ENCODE measurements around the gene PSPH.
"Not testable (repeated sequence)": the region's sequence is repeated elsewhere in the genome, so short reads cannot be mapped to it uniquely, and the experiment has no call there.

The PSPH gene

DNA sequence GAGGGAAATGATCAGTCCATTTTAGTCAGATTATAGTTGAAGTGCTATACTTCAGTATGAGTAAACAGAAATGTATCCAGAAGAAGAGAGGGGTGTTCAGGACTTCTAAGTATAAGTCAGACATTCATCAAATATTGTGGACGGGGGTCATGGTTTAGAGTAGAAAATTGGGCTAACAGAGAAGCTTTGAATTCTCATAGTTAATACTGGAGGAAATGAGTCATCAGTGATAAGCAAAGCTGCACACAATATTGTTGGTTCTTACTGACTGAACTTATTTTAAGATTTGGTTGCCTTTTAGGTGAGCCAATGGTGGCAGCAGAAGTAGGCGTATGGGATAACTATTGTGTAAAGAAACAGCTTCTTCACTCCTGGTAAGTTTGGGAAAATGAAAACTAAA is 11.1 kb upstream of the PSPH start:
- DNase-seq (ENCODE audit: low spot score) = no peak

DNA sequence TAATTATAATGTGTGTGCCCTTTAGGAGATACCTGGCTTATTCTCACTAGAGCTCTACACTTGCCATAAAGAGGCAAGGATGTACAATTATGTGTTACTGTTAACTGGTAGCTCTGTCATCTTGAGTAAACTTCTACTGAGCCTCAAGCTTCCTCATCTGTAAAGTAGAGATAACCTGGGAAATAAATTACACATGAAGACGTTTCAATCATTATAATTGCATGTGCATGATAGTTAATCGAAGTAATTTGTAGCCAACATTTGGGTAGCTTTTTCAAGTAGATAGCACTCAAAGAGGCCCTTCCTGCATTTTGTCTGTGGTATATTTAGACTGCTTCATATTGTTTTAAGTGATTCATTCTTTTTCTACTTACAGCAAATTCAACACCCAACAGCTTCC is 2.7 kb upstream of the PSPH start:
- no peak for DNase-seq (ENCODE audit: low spot score)

DNA sequence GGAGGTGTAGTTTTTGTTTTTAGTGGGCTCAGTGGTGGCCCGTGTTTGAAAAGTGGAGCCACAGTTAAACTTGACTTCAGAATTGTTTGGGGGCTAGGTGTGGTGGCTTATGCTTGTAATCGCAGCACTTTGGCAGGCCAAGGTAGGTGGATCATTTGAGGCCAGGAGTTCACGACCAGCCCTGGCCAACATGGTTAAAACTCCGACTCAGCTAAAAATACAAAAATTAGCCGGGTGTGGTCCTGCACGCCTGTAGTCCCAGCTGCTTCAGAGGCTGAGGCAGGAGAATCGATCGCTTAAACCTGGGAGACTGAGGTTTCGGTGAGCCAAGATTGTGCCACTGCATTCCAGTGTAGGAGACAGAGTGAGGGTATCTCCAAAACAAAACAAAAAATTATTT is 2.1 kb upstream of the PSPH start:
- no peak for DNase-seq (ENCODE audit: low spot score)

DNA sequence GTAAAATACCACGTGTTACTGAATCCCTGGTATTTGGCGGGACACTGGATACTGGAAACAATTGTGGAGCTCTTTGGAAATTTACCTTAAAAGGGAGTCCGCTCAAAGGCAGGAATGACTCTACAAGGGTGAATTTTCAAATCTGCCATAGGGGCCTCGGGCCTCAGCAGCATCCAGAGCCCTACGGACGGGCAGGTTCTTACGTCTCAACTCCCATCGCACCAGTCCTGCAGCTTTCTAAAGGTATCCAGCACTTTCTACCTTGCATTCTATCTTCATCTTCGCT is 248 bp downstream of the PSPH start:
- DNase-seq (ENCODE audit: low spot score) = no peak

DNA sequence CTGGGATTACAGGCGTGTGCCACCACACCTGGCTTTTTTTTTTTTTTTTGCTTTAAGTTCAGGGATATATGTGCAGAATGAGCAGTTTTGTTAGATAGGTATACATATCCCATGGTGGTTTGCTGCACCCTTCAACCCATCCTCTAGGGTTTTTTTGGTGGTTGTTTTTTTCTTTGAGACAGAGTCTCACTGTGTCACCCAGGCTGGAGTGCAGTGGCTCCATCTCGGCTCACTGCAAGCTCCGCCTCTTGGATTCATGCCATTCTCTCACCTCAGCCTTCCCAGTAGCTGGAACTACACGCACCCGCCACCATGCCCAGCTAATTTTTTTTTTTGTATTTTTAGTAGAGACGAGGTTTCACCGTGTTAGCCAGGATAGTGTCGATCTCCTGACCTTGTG is 2.5 kb downstream of the PSPH start:
- DNase-seq (ENCODE audit: low spot score) = peak; percentile 11

DNA sequence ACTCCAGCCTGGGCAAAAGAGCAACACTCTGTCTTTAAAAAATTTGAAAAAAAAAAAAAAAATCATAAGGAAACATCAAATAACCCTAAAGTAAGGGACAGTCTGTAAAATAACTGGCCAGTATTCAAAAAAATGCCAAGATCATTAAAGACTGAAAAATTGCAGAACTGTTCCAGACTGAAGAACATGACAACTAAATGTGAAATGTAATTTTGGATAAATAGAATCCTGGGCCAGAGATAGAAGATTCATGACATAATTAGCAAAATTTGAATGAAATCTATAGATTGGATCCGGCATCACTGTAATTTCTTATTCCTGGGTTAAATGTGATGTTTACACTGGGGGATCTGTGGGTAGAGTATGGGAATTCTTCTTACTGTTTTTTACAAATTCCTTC is 3.0 kb downstream of the PSPH start:
- DNase-seq (ENCODE audit: low spot score) = no peak

DNA sequence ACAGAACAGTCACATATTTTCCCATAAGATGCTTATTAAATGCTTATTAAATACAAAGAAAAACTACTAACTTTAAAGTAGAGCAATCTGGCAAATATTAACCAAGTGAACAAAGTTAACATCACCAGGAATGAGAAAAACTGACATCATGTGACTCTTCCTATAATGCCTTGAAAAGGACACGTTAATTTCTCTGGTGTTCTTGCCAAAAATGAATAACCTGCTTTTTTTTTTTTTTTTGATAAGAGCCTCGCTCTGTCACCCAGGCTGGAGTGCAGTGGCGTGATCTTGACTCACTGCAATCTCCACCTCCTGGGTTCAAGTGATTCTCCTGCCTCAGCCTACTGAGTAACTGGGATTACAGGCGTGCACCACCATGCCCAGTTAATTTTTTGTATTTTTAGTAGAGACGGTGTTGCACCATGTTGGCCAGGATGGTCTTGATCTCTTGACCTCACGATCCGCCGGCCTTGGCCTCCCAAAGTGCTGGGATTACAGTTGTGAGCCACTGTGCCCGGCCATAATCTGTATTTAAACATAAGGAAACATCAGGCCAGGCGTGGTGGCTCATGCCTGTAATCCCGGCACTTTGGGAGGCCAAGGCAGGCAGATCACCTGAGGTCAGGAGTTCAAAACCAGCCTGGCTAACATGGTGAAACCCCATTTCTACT is 3.7 kb downstream of the PSPH start:
- not testable (repeated sequence) for DNase-seq (ENCODE audit: low spot score)

DNA sequence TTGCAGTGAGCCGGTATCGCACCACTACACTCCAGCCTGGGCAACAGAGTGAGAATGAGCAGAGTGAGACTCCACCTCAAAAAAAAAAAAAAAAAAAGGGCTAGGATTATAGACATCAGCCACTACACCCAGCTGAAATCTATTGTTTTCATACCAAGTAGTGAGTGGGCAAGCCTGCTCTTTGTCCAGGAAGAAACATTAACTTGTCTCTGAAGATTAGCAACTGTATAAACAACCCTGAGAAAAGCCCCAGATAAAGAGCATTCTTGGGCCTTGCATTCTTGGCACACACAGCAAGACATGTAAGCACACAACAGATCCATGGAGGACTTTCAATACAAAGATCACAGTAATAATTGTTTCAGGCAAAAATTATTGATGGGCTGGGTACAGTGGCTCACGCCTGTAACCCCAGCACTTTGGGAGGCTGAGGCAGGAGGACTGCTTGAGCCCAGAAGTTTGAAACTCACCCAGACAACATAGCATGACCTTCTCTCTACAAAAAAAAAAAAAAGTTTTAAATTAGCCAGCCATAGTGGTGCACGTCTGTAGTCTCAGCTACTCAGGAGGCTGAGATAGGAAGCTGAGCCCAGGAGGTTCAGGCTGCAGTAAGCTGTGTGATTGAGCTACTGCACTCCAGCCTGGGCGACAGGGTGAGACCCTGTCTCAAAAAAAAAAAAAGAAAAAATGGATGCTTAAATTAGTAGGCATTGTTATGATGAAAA is 4.4 kb downstream of the PSPH start:
- DNase-seq (ENCODE audit: low spot score) = no peak

DNA sequence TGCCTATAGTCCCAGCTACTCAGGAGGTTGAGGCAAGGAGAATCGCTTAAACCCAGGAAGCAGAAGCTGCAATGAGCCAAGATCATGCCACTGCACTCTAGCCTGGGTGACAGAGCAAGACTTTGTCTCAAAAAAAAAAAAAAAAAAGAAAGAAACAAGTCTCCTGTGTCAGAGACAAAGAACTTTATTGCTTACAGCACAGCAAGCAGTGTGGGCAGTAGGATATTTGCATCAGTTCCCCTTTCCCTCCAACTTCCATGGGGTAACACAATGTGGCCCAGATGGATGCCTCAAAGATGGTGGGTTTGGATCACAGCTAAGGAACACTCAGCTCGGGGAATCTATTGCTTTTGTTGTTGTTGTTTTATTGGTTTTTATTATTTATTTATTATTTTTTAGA is 5.5 kb downstream of the PSPH start:
- DNase-seq (ENCODE audit: low spot score) = not testable (repeated sequence)

DNA sequence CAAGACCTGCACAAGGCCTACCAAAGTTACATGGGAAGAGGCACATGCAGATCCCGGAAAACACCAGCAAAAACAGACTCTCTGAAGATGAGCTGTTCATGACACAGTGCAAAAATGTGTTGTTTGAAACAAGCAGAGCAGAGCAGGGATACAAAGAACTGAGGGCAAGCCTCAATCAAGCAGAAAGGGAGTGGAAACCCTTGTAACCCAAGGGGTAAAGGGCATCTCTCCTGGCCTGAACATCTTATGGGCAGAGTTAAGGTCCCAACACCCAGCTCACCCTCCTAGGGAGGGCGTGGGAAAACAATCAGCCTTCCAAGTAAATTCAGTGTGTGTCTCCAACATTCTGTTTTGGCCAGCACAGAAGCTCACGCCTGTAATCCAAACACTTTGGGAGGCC is 10.5 kb downstream of the PSPH start:
- DNase-seq (ENCODE audit: low spot score) = no peak

DNA sequence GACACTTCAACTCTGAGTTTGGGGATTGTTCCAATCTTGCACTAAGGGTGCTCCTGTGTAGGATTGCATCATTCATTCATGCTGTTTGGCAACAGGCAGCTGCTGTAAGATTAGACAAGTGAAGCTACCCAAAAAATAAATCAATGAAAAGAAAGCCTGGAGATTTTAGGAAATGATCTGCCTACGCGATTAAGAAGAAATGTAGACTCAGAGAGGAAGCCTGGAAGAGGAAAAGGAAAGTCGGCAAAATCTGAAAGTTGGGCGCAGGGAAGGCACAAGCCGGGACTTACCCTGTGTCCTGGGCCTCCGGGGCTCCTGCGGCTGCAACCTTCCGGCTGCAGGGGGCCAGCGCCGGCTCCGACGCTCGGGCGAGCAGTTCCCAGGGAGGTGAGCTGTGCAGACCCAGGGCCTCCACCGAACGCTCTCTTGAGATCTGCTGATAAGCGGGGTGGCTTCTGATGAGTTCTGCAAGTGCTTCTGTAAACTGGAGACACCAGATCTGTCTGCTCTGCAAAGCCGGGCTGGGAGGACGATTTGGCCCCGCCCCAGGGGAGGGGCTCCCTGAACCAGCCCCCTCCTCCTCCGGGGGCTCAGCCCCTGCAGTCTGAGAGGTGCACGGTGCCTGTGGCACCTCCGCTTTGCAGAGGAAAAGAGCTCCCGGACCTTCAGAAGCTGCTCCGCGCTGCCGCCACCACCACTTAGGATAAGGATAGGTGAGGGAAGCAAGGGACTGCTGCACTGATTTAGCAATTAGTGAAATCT is 17.4 kb downstream of the PSPH start:
- peak; percentile 83 for DNase-seq (ENCODE audit: low spot score)

DNA sequence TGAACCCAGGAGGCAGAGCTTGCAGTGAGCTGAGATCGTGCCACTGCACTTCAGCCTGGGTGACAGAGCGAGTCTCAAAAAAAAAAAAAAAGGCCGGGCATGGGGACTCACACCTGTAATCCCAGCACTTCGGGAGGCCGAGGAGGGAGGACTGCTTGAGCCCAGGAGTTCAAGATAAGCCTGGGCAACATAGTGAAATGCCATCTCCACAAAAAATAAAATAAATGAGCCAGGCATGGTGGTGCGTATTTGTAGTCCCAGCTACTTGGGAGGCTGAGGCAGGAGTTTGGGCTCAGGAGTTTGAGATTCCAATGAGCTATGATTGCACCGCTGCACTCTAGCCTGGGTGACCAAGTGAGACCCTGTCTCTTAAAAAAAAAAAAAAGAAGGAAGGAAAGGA is 18.7 kb downstream of the PSPH start:
- DNase-seq (ENCODE audit: low spot score) = not testable (repeated sequence)

DNA sequence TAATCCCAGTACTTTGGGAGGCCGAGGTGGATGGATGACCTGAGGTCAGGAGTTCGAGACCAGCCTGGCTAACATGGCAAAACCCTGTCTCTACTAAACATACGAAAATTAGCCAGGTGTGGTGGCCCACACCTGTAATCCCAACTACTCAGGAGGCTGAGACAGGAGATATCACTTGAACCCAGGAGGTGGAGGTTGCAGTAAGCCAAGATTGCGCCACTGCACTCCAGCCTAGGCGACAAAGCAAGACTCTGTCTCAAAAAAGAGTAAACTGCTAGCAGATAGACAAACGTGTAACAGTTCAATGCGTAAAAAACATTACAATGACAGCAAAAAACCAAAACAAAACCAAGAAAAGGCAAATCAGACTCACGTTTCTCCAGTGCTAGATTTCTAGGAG is 19.7 kb downstream of the PSPH start:
- not testable (repeated sequence) for DNase-seq (ENCODE audit: low spot score)

DNA sequence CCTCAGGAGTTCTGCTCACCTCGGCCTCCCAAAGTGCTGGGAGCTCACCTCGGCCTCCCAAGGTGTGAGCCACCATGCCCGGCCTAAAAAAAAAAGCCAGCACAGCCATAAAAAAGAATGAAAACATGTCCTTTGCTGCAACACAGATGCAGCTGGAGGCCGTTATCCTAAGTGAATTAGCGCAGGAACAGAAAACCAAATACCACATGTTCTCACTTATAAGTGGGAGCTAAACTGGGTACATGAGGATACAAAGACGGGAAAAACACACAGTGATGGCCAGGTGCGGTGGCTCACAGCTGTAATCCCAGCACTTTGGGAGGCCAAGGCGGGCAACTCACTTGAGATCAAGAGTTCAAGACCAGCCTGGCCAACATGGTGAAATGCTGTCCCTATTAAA is 20.9 kb downstream of the PSPH start:
- DNase-seq (ENCODE audit: low spot score) = no peak

DNA sequence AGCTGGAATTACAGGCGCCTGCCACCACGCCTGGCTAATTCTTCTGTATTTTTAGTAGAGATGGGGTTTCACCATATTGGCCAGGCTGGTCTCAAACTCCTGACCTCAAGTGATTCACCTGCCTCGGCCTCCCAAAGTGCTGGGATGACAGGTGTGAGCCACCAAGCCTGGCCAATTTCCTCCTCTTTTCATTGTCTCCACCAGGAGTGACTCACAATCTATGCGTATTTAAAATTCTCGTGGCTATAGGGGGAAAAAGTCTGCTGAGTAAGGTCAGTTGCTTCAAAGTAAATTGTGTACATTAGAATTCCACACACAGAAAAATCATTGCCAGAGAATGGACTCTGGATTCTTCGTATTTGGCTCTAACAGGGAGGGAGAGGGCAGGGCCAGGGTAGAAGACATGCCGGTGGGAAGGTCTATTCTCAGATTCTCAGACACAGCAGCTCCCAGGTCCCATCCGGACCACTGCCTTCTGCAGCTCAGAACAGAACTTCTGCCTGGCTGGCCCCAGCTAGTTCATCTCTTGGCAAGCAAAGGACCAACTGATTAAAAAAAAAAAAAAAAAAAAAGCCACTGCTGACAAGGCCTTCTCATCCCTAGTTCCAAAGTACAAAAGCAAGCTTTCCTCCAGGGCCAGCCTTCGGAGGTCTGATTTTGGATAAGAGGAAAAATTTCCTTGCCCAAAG is 22.2 kb downstream of the PSPH start:
- DNase-seq (ENCODE audit: low spot score) = no peak

DNA sequence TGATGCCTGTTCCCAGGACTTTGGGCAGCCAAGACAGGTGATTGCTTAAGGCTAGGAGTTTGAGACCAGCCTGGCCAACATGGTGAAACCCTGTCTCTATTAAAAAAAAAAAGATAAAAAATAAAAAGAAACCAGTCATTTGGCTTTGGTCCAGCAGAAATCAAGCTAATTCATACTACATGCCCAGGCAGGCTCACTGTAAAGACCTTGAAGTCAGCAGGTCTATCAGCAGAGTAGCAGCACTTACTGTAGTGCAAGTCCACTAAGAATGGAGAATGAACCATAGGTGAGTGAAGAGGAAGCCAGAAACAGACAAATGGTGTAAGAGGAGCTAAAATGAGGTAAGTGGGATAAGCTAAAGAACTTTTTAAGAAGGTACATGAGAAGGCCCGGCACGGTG is 24.7 kb downstream of the PSPH start:
- DNase-seq (ENCODE audit: low spot score) = no peak

DNA sequence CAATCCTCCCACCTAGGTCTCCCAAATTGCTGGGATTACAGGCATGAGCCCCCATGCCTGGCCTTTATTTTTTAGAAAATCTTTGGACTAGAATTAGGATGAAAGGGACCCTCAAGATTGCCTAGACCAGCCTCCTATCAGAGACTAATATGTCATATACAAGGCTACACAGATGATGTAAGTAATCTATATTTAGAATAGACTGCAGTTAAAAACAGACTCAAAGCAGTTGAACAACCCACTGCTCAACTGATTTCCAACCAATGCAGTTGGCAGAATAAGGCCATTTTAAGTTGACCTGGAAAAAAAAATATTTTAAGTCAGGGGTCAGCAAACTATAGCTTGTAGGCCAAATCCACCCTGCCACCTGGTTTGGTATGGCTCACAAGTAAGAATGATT is 27.7 kb downstream of the PSPH start:
- no peak for DNase-seq (ENCODE audit: low spot score)

DNA sequence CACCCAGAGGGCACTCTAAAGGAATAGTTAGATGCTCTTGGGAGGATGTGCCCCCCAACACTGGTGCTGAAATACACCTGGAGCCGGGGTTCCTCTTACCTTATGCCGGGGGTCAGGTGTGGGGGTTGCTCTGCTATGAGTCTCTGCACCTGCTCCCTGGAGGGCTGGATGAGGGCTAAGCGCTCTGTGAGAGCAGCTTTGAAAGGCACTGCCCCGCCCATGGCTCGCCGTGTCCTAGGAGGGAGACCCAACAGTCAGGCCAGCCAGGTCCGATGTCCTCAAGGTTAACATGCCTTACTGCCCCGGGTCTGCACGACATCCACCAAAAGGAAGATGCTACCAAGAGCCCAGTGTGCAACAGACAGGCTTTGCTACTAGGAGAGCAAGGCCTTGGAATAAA is 31.7 kb downstream of the PSPH start:
- DNase-seq (ENCODE audit: low spot score) = no peak

DNA sequence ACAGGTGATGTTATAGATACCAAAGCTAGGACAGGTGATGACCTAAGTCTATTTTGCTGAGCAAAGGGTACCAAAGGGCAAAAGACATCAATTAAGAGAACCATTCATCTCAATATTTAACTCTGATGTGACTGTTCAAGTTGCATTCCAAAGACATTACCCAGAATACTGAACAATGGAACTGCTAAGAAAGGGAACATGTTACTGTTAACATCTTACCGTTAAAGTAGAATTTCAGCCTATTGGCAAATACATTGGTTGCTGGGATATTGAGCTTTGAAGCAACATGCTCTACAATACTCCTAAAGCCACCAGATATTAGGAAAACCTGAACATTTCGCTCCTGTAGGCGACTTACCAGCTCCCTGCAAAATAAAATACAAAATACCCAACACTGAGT is 34.2 kb downstream of the PSPH start:
- DNase-seq (ENCODE audit: low spot score) = not testable (repeated sequence)

DNA sequence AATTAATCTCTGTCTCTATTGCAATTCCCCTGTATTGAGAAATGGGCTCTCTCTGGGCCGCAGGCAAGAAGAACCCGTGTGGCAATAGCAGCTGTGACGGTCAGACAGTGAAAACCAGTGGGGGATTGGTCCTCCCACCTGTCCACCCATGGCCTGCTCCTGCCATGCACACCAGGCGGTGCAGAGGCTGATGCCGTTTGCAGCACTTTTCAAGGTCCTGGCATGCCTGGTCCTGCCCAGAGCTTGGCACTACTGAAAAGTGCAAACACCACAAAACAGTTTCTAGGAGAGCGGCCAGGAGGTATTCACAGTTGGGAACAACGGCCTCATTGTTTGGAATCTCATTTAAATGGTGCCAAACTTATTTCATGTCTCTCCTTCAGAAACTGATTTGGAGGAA is 41.5 kb downstream of the PSPH start:
- no peak for DNase-seq (ENCODE audit: low spot score)

DNA sequence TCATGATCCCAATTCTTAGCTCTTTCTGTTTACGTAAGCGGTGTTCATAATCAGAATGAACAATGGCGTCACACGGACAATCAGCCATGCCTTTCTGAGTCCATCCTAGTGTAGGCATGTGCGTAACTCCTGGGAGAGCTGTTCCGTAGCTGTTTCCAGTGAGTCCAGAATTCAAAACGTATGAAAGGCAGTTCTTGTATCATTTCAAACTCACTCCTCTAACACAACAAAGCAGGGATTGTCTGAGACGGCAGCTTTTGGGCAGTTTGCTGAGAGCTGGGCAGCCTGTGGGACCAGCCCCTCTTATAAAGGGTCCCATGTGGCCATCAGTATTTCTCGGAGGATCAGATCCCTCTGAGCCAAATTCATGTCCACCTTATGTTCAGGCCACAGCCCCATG is 43.4 kb downstream of the PSPH start:
- DNase-seq (ENCODE audit: low spot score) = no peak

DNA sequence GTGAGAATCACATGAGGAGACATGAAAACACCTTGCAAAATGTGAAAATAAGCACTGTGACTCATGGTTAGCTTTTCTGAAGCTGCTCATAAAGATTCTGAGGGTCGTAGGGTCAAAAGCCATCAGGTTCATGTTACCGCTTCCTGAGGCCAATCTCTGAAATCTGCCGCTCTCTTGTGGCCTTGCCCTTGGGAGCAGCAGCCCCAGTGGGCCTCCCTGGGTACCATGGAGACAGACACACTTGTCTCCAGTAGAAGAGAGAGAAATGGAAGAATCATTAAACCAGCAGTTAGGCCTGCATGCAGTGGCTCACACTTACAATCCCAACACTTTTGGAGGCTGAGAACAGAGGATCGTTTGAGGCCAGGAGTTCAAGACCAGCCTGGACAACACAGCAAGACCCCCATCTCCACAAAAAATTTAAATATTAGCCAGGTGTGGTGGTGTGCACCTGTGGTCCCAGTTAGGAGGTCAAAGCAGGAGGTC is 44.0 kb downstream of the PSPH start:
- no peak for DNase-seq (ENCODE audit: low spot score)

DNA sequence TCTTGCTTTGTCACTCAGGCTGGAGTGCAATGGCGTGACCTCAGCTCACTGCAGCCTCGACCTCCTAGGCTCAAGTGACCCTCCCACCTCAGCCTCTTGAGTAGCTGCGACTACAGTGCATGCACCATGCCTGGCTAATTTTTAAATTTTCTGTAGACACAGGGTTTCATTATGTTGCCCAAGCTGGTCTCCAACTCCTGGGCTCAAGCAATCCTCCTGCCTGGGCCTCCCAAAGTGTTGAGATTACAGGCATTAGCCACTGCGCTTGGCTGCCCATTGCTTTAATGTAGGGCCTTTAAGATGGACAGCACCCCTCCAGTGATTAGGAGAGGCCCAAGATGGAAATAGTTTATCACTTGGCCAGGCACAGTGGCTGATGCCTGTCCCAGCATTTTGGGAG is 47.5 kb downstream of the PSPH start:
- no peak for DNase-seq (ENCODE audit: low spot score)
